ENCODE data around the gene CRNN.
A peak's percentile ranks its signal among the peaks of the same experiment; 100 is the strongest.

Gene CRNN

GRCh38 chr1:152413909-152414308 is at the start of gene CRNN:
TSS of gene CRNN (minus strand) at chr1:152414263. CDS start at chr1:152412233, 2,030 bp downstream.
- DNase-seq = no peak

GRCh38 chr1:152462636-152463035 is 48.6 kb upstream of the CRNN start:
- no peak for DNase-seq

GRCh38 chr1:152461544-152461943 is 47.5 kb upstream of the CRNN start:
- DNase-seq = peak; percentile 72

GRCh38 chr1:152460529-152460899 is 46.5 kb upstream of the CRNN start:
- DNase-seq = no peak

- peak; percentile 85 for DNase-seq
Measured at GRCh38 chr1:152459596-152460528, 45.8 kb upstream of the CRNN start.

GRCh38 chr1:152458384-152459185 is 44.5 kb upstream of the CRNN start:
- DNase-seq = peak; percentile 82

GRCh38 chr1:152457561-152457960 is 43.5 kb upstream of the CRNN start:
- no peak for DNase-seq

GRCh38 chr1:152457071-152457470 is 43.0 kb upstream of the CRNN start:
- DNase-seq = no peak

- DNase-seq = no peak
Measured at GRCh38 chr1:152451254-152451653, 37.2 kb upstream of the CRNN start.

GRCh38 chr1:152449661-152450060 is 35.6 kb upstream of the CRNN start:
- no peak for DNase-seq

- DNase-seq = no peak
Measured at GRCh38 chr1:152448496-152448895, 34.4 kb upstream of the CRNN start.

GRCh38 chr1:152448095-152448494 is 34.0 kb upstream of the CRNN start:
- no peak for DNase-seq

- no peak for DNase-seq
Measured at GRCh38 chr1:152447484-152447883, 33.4 kb upstream of the CRNN start.

GRCh38 chr1:152444045-152444444 is 30.0 kb upstream of the CRNN start:
- no peak for DNase-seq

GRCh38 chr1:152442765-152443164 is 28.7 kb upstream of the CRNN start:
- DNase-seq = no peak

GRCh38 chr1:152442301-152442700 is 28.2 kb upstream of the CRNN start:
- no peak for DNase-seq

GRCh38 chr1:152441756-152442155 is 27.7 kb upstream of the CRNN start:
- no peak for DNase-seq

- DNase-seq = peak; percentile 72
Measured at GRCh38 chr1:152440635-152441471, 26.8 kb upstream of the CRNN start.

- no peak for DNase-seq
Measured at GRCh38 chr1:152436593-152437496, 22.8 kb upstream of the CRNN start.

GRCh38 chr1:152427458-152427857 is 13.4 kb upstream of the CRNN start:
- no peak for DNase-seq

- DNase-seq = no peak
Measured at GRCh38 chr1:152426731-152427130, 12.7 kb upstream of the CRNN start.

GRCh38 chr1:152419917-152420316 is 5.9 kb upstream of the CRNN start:
- DNase-seq = no peak

All from CD4-positive, alpha-beta T cell treated with Interleukin-17A for 4 hours (primary cell).